ENCODE results near the gene SRSF7. TPM values are rescaled to one million over a fixed set of nuclear protein-coding genes. Genes with fewer than 3 reads are reported as not detected.
"Not testable (repeated sequence)": the region's sequence is repeated elsewhere in the genome, so short reads cannot be mapped to it uniquely, and the experiment has no call there.

Gene SRSF7
- total and polyA plus RNA-seq, 11 donors = 28.1 to 101 (median 43.9) TPM

- intact Hi-C loops (cut with DNase I) = loop anchor here in 1 of 10 donors (10.0 kb wide), 1 partner anchor 55 kb away; no protein-coding TSS in a partner anchor
- H3K27ac ChIP-seq = no peak overlapping the region
- H3K4me1 ChIP-seq = peaks cover 0 to 8% (median 0%) of the 10 kb centered on the region in 12 donors
- TF ChIP-seq CTCF (IDR thresholded peaks at IDR 0.05) = no peak
- TF ChIP-seq POLR2A (IDR thresholded peaks at IDR 0.05) = no peak
- DNase-seq = no peak
- H3K27me3 ChIP-seq = no peaks in the 10 kb centered on the region
- 66 to 78% (median 71%) methylated on average over 5 of the region's 5 CpGs for WGBS, 4 donors
- H3K36me3 ChIP-seq = peaks cover 0 to 13% (median 0%) of the 10 kb centered on the region in 9 donors
- no peak for ATAC-seq
- no peak overlapping the region for H3K4me3 ChIP-seq
- no peaks in the 10 kb centered on the region for H3K9me3 ChIP-seq
Observed at GRCh38 chr2:38709567-38710194, 41.5 kb downstream of the SRSF7 start.

GRCh38 chr2:38708900-38709566 is 42.1 kb downstream of the SRSF7 start:
- H3K4me1 ChIP-seq = peaks cover 0 to 8% (median 0%) of the 10 kb centered on the region in 12 donors
- H3K4me3 ChIP-seq = no peak overlapping the region
- DNase-seq (no peak), ATAC-seq (peak in 1 of 4 donors; percentile 18)
- H3K27ac ChIP-seq = peak overlapping the region in 1 of 12 donors; percentile 20
- intact Hi-C loops (cut with DNase I) = no loop called here
- WGBS, 4 donors = 87 to 89% (median 88%) methylated on average over 12 of the region's 12 CpGs
- H3K9me3 ChIP-seq = no peaks in the 10 kb centered on the region
- no peak for TF ChIP-seq CTCF (IDR thresholded peaks at IDR 0.05)
- TF ChIP-seq POLR2A (IDR thresholded peaks at IDR 0.05) = no peak
- H3K36me3 ChIP-seq = peaks cover 0 to 13% (median 0%) of the 10 kb centered on the region in 9 donors
- no peaks in the 10 kb centered on the region for H3K27me3 ChIP-seq

GRCh38 chr2:38708491-38708890 is 42.7 kb downstream of the SRSF7 start:
- H3K9me3 ChIP-seq; H3K27me3 ChIP-seq; intact Hi-C loops (cut with DNase I); H3K4me1 ChIP-seq; H3K4me3 ChIP-seq; ATAC-seq; DNase-seq: not testable (repeated sequence)
- Histone ChIP-seq H3K27ac (peak overlapping the region in 1 of 12 donors; percentile 20), H3K36me3 (peaks cover 0 to 13% (median 0%) of the 10 kb centered on the region in 9 donors)
- WGBS, 4 donors = 89 to 96% (median 92%) methylated on average over 9 of the region's 9 CpGs

- TF ChIP-seq POLR2A (IDR thresholded peaks at IDR 0.05) (no peak), CTCF (IDR thresholded peaks at IDR 0.05) (no peak)
- Histone ChIP-seq H3K9me3 (no peaks in the 10 kb centered on the region), H3K36me3 (peaks cover 0 to 6% (median 0%) of the 10 kb centered on the region in 9 donors), H3K27ac (no peak overlapping the region), H3K27me3 (no peaks in the 10 kb centered on the region), H3K4me1 (peaks cover 0 to 8% (median 0%) of the 10 kb centered on the region in 12 donors), H3K4me3 (no peak overlapping the region)
- WGBS, 4 donors = 77 to 88% (median 86%) methylated on average over 6 of the region's 6 CpGs
- DNase-seq (no peak), ATAC-seq (no peak)
- intact Hi-C loops (cut with DNase I) = no loop called here
Observed at GRCh38 chr2:38706846-38707345, 44.3 kb downstream of the SRSF7 start.
